Muscle layer of colon (tissue), 2 donors: Measurements from ENCODE around the gene POU2AF2.

Experiments used
- H3K27ac ChIP-seq: one replicate; pipeline ENCODE4 v1.7.0; 2013; ENCODE audit warnings: low read depth, mild to moderate bottlenecking, low read length, moderate library complexity
- H3K27me3 ChIP-seq, 2 donors: one replicate each; pipeline ENCODE4 v1.7.0; 2013; ENCODE audit warnings: low read length in 2 of 2, mild to moderate bottlenecking in 2 of 2; ENCODE audit not compliant: insufficient read depth in 2 of 2, control insufficient read depth in 1 of 2
- H3K36me3 ChIP-seq: one replicate; pipeline ENCODE4 v1.7.0; 2013; ENCODE audit warnings: mild to moderate bottlenecking, low read length; ENCODE audit not compliant: insufficient read depth
- H3K4me1 ChIP-seq: one replicate; pipeline ENCODE4 v1.7.0; 2013; ENCODE audit warnings: mild to moderate bottlenecking, low read length; ENCODE audit not compliant: insufficient read depth
- H3K4me3 ChIP-seq, 2 donors: one replicate each; pipeline ENCODE4 v1.7.0; 2013; ENCODE audit warnings: low read length in 2 of 2, low read depth in 1 of 2, mild to moderate bottlenecking in 1 of 2, moderate library complexity in 1 of 2
- H3K9ac ChIP-seq: one replicate; pipeline ENCODE4 v1.7.0; 2013; ENCODE audit warnings: low read length
- H3K9me3 ChIP-seq: one replicate; pipeline ENCODE4 v1.7.0; 2013; ENCODE audit warnings: mild to moderate bottlenecking, low read length
- donor health status: abdominal sarcoma.
- donor health status: Adenocarcinoma of cecum.

Gene POU2AF2

GRCh38 chr11:111322534-111322933 lies 77.0 kb downstream of the POU2AF2 start:
- Histone ChIP-seq H3K27ac (no peak overlapping the region), H3K4me1 (peaks cover 11% of the 10 kb centered on the region)

GRCh38 chr11:111324277-111324720 lies 78.8 kb downstream of the POU2AF2 start:
- Histone ChIP-seq H3K4me3 (no peak overlapping the region), H3K9me3 (no peaks in the 10 kb centered on the region), H3K9ac (no peak overlapping the region), H3K27me3 (no peaks in the 10 kb centered on the region), H3K4me1 (peaks cover 28% of the 10 kb centered on the region), H3K27ac (no peak overlapping the region), H3K36me3 (no peaks in the 10 kb centered on the region)

More at GRCh38 chr11:111322534-111322933, 77.0 kb downstream of the POU2AF2 start:
- Histone ChIP-seq H3K27me3 (no peaks in the 10 kb centered on the region), H3K9ac (no peak overlapping the region), H3K9me3 (no peaks in the 10 kb centered on the region), H3K4me3 (no peak overlapping the region), H3K36me3 (no peaks in the 10 kb centered on the region)

- no peaks in the 10 kb centered on the region for H3K36me3 ChIP-seq
- no peak overlapping the region for H3K27ac ChIP-seq
- H3K4me3 ChIP-seq, result no peak overlapping the region
- H3K9ac ChIP-seq, result no peak overlapping the region
- no peaks in the 10 kb centered on the region for H3K27me3 ChIP-seq
- peaks cover 38% of the 10 kb centered on the region for H3K4me1 ChIP-seq
- H3K9me3 ChIP-seq, result no peaks in the 10 kb centered on the region
These were observed 79.7 kb downstream of the POU2AF2 start for GRCh38 chr11:111325259-111325658.

GRCh38 chr11:111326824-111327223 lies 81.3 kb downstream of the POU2AF2 start:
- Histone ChIP-seq H3K36me3 (no peaks in the 10 kb centered on the region), H3K27ac (no peak overlapping the region), H3K27me3 (no peaks in the 10 kb centered on the region), H3K9me3 (no peaks in the 10 kb centered on the region), H3K4me1 (peaks cover 54% of the 10 kb centered on the region), H3K9ac (no peak overlapping the region), H3K4me3 (no peak overlapping the region)

- Histone ChIP-seq H3K27me3 (no peaks in the 10 kb centered on the region), H3K9ac (no peak overlapping the region), H3K36me3 (no peaks in the 10 kb centered on the region), H3K4me1 (peaks cover 65% of the 10 kb centered on the region), H3K27ac (peak overlapping the region; percentile 59), H3K9me3 (no peaks in the 10 kb centered on the region), H3K4me3 (no peak overlapping the region)
These were observed 82.5 kb downstream of the POU2AF2 start for GRCh38 chr11:111327908-111328624.

GRCh38 chr11:111329306-111330204 lies 84.0 kb downstream of the POU2AF2 start:
- Histone ChIP-seq H3K36me3 (no peaks in the 10 kb centered on the region), H3K27ac (peak overlapping the region; percentile 31), H3K9me3 (no peaks in the 10 kb centered on the region), H3K9ac (no peak overlapping the region), H3K27me3 (no peaks in the 10 kb centered on the region), H3K4me1 (peaks cover 59% of the 10 kb centered on the region), H3K4me3 (no peak overlapping the region)

GRCh38 chr11:111330234-111330893 lies 84.8 kb downstream of the POU2AF2 start:
- Histone ChIP-seq H3K27me3 (no peaks in the 10 kb centered on the region), H3K27ac (peak overlapping the region; percentile 25), H3K9me3 (no peaks in the 10 kb centered on the region), H3K4me1 (peaks cover 57% of the 10 kb centered on the region), H3K36me3 (no peaks in the 10 kb centered on the region), H3K4me3 (no peak overlapping the region), H3K9ac (no peak overlapping the region)

GRCh38 chr11:111331711-111332479 lies 86.4 kb downstream of the POU2AF2 start:
- H3K9me3 ChIP-seq, result no peaks in the 10 kb centered on the region
- H3K9ac ChIP-seq, result no peak overlapping the region
- H3K4me3 ChIP-seq, result no peak overlapping the region
- H3K4me1 ChIP-seq, result peaks cover 57% of the 10 kb centered on the region
- peak overlapping the region; percentile 17 for H3K27ac ChIP-seq
- H3K27me3 ChIP-seq, result no peaks in the 10 kb centered on the region
- no peaks in the 10 kb centered on the region for H3K36me3 ChIP-seq

- H3K9ac ChIP-seq, result no peak overlapping the region
- no peaks in the 10 kb centered on the region for H3K27me3 ChIP-seq
- no peak overlapping the region for H3K27ac ChIP-seq
- H3K9me3 ChIP-seq, result no peaks in the 10 kb centered on the region
- no peaks in the 10 kb centered on the region for H3K36me3 ChIP-seq
- H3K4me1 ChIP-seq, result peaks cover 31% of the 10 kb centered on the region
- no peak overlapping the region for H3K4me3 ChIP-seq
These were observed 89.3 kb downstream of the POU2AF2 start for GRCh38 chr11:111334532-111335502.

GRCh38 chr11:111335549-111335948 lies 90.0 kb downstream of the POU2AF2 start:
- H3K4me3 ChIP-seq, result no peak overlapping the region
- no peaks in the 10 kb centered on the region for H3K27me3 ChIP-seq
- H3K36me3 ChIP-seq, result no peaks in the 10 kb centered on the region
- H3K9ac ChIP-seq, result no peak overlapping the region
- peaks cover 24% of the 10 kb centered on the region for H3K4me1 ChIP-seq
- no peak overlapping the region for H3K27ac ChIP-seq
- H3K9me3 ChIP-seq, result no peaks in the 10 kb centered on the region
